Hematopoietic multipotent progenitor cell (in vitro differentiated cells): ENCODE data around the gene REG1B. TPM values are rescaled to one million over a fixed set of nuclear protein-coding genes. Genes with fewer than 3 reads are reported as not detected.

ENCODE experiments used
- DNase-seq, 3 donors: peaks; one replicate each; pipeline ENCODE4 v3.0.0-alpha.2; 2011 to 2015; ENCODE audit warnings: low read depth in 2 of 3, low spot score in 2 of 3
- total RNA-seq: library from RNA; depleted of rRNA; stranded (reverse); fragments of >200 nt; gene quantifications from one replicate; pipeline ENCODE4 v1.2.3, GENCODE V29; 2012

The REG1B gene, protein sequence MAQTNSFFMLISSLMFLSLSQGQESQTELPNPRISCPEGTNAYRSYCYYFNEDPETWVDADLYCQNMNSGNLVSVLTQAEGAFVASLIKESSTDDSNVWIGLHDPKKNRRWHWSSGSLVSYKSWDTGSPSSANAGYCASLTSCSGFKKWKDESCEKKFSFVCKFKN
- total RNA-seq, result under 0.01 TPM

GRCh38 chr2:79087785-79088364 lies at the start of gene REG1B:
Gene REG1B (minus strand): TSS chr2:79087993. CDS start chr2:79087612, 381 bp downstream.
- DNase-seq, result no peak

GRCh38 chr2:79131687-79132086 lies 43.9 kb upstream of the REG1B start:
- DNase-seq, result no peak

DNA sequence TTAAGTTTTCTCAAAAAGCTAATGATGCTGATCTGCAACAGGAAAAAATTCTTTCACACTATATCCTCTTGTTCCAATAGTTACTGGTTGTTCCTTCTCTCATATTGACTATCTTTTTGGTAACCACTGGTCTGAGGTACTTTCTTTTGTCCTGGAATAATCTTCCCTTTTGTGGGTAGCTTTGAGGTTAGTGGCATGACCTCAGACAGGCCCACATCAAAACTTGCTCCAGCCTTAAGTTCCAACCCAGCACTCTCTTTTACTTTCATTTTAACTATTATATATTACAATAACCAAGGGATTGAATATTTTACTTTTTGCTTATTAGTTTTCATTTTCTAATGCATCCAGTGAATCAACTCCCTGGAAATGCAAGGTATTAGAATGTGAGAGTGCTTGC lies 42.0 kb upstream of the REG1B start:
- peak in 2 of 3 donors; percentile 13 to 18 for DNase-seq

GRCh38 chr2:79129260-79129659 lies 41.5 kb upstream of the REG1B start:
- no peak for DNase-seq

- DNase-seq, result no peak
Measured at GRCh38 chr2:79128406-79128805, 40.6 kb upstream of the REG1B start.

GRCh38 chr2:79125721-79125985 lies 37.9 kb upstream of the REG1B start:
- no peak for DNase-seq

- DNase-seq, result peak in 1 of 3 donors; percentile 10
Measured at GRCh38 chr2:79124907-79125720, 37.3 kb upstream of the REG1B start.

GRCh38 chr2:79122676-79123075 lies 34.9 kb upstream of the REG1B start:
- no peak for DNase-seq

DNA sequence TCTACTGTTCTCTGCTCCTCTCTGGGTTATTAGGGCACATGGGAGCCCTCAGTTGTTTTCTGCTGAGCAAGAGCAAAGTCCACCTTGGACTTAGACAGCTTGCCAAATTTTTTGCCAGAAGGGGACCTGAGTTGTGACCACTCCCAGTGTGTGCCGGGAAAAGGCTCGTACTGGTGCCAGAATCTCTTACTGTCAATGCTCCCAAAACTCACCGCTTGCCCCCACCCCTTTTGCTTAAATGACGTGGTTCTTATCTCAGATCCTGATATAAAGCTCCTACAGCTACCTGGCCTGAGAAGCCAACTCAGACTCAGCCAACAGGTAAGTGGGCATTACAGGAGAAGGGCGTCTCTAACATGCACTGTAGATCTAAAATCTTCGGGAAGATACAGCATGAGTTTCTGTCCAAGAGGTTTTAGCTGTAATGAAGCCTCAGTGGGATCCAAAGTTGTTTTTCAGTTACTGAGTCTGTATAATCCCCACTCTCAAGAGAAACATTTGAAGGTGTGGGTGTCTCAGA lies 32.5 kb upstream of the REG1B start, which contains the start of gene REG1A:
REG1A (plus strand) TSS at position 295 of the 520 bp plus-strand sequence. CDS start 374 bp downstream, outside the sequence.
- no peak for DNase-seq

- DNase-seq, result no peak
Measured at GRCh38 chr2:79116997-79117928, 29.5 kb upstream of the REG1B start.

GRCh38 chr2:79114797-79115494 lies 27.2 kb upstream of the REG1B start:
- DNase-seq, result no peak

- DNase-seq, result no peak
Measured at GRCh38 chr2:79112269-79112668, 24.5 kb upstream of the REG1B start.

GRCh38 chr2:79105259-79105658 lies 17.5 kb upstream of the REG1B start:
- DNase-seq, result no peak

DNA sequence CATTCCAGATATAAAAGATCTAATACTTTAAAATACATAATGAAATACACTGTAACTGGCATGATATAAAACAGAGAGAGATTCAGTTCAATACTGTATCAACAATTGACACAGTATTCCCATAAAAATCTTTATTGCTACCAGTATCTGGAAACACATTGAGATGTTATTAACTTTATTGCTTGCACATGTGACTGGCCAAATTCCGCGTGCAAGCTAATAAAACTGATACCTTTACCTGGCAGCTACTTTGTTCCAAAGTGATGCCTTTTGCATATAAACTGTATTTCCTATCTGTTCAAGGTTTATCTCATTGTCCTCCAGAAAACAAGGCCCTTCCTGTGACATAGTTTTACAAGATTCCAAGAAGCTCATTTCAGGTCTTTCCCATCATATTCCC lies 15.4 kb upstream of the REG1B start:
- DNase-seq, result no peak

DNA sequence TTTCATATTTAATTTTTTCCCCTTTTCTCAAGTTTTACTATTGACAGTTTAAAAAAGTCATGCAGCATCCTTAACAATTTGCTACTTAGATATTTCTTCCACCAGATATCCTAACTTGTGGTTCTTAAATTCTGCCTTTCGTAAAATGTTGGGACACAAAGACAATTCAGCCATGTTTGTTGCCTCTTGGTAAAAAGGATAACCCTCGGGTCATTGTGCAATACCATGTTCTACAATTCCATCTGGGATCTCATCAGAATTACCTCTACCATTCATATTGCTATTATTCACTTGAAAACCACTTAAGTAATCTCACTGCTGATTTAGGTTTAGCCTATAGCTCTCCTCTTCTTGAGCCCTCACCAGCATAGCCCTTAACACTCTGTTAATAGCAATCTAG lies 13.2 kb upstream of the REG1B start:
- no peak for DNase-seq

DNA sequence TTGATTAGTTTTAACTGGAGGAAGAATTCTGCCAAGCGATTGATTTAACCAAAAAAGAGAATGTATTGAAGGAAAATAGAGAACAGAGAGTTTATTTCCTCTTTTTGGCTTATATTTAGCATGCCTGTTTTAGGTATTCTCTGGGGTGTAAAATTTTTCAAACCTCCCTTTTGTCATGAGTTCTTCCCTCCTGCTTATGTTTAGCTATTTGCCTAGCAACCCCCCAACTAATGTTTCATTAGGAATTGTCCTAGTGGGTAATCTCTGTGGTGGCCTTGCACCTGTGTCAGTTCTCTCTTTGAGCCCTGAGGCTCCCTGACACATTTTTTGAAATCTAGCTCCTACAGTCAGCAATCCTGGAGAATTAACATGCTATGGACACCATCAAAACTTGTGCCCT lies 12.5 kb upstream of the REG1B start:
- DNase-seq, result peak in 1 of 3 donors; percentile 41

- peak in 1 of 3 donors; percentile 15 for DNase-seq
Measured at GRCh38 chr2:79099140-79099686, 11.4 kb upstream of the REG1B start.

GRCh38 chr2:79097843-79098242 lies 10.1 kb upstream of the REG1B start:
- DNase-seq, result no peak

DNA sequence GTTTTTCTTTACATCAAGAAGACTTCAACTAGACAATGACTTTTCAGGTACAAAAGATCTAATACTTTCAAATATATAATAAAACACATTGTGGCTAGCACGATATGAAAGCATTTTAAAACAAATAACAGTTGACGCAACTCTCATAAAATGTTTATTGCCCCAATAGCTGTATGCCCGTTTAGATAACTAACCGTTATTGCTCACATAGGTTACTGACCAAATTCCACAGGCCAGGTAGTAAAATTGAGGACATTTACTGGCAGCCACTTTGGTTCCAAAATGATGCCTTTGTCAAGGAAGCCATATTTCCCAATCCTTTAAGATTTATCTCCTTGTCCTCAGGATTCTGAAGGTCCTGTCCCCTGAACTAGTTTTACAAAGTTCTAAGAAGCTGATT lies 2.9 kb upstream of the REG1B start:
- no peak for DNase-seq

DNA sequence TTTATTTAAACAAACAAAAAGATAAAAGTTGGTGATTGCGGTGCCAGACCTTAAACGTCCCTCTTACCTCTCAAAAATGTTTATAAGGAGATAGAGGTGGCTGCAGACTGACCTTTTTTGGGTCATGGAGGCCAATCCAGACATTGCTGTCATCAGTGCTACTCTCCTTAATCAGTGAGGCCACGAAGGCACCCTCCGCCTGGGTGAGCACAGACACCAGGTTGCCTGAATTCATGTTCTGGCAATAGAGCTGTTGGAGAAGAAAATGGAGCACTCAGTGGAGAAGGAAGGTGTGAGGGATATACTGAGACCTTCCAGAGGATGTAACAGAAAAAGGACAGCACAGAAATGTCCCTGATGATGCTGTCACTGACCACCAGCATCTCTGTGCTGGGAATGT lies 1.5 kb downstream of the REG1B start:
- no peak for DNase-seq
